ENCODE data around the gene EMILIN3.
A peak's percentile ranks its signal among the peaks of the same experiment; 100 is the strongest.
"Not testable (repeated sequence)": the region's sequence is repeated elsewhere in the genome, so short reads cannot be mapped to it uniquely, and the experiment has no call there.

EMILIN3 gene

DNA sequence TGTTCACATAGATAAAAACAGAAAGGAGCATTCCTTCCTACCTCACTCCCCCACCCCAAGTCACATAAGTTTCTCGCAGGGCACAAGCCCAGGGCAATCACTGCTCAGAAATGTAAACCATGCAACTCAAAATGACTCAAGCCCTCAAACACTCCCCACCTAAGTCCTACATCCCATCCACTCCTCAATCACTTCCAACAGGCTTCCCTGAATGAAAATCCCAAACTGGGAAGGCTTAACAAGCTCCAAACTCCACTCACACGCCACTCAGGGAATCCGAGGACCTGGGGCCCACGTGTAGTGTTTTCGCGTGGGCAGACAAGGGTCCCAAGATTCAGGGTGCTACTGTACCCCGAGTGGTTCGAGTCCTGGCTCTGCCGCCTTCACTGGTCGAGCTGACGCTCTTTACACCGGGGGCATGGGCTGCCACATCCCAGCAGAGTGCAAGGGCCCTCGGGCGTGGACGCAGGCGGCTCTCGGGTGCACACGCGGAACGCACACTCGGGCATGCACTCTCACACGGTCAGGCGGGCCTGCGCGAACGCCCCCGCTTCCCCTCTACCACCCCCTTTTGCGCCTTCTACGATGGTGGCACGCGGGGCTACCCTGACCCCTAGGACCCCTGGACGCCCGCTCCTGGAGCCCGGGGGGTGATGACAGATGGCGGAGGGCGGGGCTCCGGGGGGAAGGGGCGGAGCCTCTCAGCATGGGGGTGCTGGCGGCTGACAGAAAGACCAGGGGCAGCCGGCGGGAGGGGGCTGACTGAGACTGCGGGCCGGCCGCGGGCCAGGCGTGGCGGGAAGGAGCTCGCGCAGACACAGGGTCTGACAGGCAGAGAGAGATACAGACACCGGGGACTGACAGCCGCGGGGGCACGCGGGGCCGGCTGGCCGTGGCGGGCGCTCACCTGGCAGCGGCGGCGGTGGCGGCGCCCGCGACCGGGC, 49.7 kb downstream of the EMILIN3 start:
- H3K27me3 ChIP-seq (ENCODE audit: low read length), result no peaks in the 10 kb centered on the region
- peak overlapping the region; percentile 66 for H3K9ac ChIP-seq (ENCODE audit: low read length)
- no peak for TF ChIP-seq EZH2phosphoT487 (conservative IDR thresholded peaks at IDR 0.05; ENCODE audit: low read length)
- TF ChIP-seq, protein P1, sequence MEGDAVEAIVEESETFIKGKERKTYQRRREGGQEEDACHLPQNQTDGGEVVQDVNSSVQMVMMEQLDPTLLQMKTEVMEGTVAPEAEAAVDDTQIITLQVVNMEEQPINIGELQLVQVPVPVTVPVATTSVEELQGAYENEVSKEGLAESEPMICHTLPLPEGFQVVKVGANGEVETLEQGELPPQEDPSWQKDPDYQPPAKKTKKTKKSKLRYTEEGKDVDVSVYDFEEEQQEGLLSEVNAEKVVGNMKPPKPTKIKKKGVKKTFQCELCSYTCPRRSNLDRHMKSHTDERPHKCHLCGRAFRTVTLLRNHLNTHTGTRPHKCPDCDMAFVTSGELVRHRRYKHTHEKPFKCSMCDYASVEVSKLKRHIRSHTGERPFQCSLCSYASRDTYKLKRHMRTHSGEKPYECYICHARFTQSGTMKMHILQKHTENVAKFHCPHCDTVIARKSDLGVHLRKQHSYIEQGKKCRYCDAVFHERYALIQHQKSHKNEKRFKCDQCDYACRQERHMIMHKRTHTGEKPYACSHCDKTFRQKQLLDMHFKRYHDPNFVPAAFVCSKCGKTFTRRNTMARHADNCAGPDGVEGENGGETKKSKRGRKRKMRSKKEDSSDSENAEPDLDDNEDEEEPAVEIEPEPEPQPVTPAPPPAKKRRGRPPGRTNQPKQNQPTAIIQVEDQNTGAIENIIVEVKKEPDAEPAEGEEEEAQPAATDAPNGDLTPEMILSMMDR (IDR thresholded peaks at IDR 0.05; ENCODE audit: insufficient read depth, low read length, poor library complexity, severe bottlenecking), result no peak
- peaks cover 11% of the 10 kb centered on the region; the same call in 1 of the 2 replicates for H3F3A ChIP-seq (ENCODE audit: insufficient read depth)
- H3K79me2 ChIP-seq (ENCODE audit: insufficient read depth, low read length), result no peaks in the 10 kb centered on the region
- H3K9me3 ChIP-seq (ENCODE audit: insufficient read depth, low read length), result no peaks in the 10 kb centered on the region
- H3K36me3 ChIP-seq (ENCODE audit: low read length), result no peaks in the 10 kb centered on the region
- no peaks in the 10 kb centered on the region for H4K20me1 ChIP-seq (ENCODE audit: low read depth, low read length)
- H3K4me3 ChIP-seq (ENCODE audit: insufficient read depth, low read length, poor library complexity, severe bottlenecking), result peak overlapping the region; percentile 82
- peak overlapping the region; percentile 64 for H2AFZ ChIP-seq (ENCODE audit: low read depth, low read length, severe bottlenecking)
- no peaks in the 10 kb centered on the region for H3K9me2 ChIP-seq (replicated peaks; ENCODE audit: insufficient read depth, low read length)
- H3K4me2 ChIP-seq (ENCODE audit: low read depth, low read length, poor library complexity, severe bottlenecking), result peak overlapping the region; percentile 72
- H3K27ac ChIP-seq (ENCODE audit: low read depth, low read length), result peak overlapping the region; percentile 52; the same call in 1 of the 2 replicates

- no peak overlapping the region for H3K27ac ChIP-seq (ENCODE audit: low read depth, low read length)
- H3K4me2 ChIP-seq (ENCODE audit: low read depth, low read length, poor library complexity, severe bottlenecking), result peak overlapping the region; percentile 72
- H3K9ac ChIP-seq (ENCODE audit: low read length), result peak overlapping the region; percentile 66
- no peak overlapping the region for H2AFZ ChIP-seq (ENCODE audit: low read depth, low read length, severe bottlenecking)
- no peaks in the 10 kb centered on the region for H3K36me3 ChIP-seq (ENCODE audit: low read length)
- H3K79me2 ChIP-seq (ENCODE audit: insufficient read depth, low read length), result no peaks in the 10 kb centered on the region
- H4K20me1 ChIP-seq (ENCODE audit: low read depth, low read length), result no peaks in the 10 kb centered on the region
- TF ChIP-seq, protein P1 (IDR thresholded peaks at IDR 0.05; ENCODE audit: insufficient read depth, low read length, poor library complexity, severe bottlenecking), result no peak
- TF ChIP-seq EZH2phosphoT487 (conservative IDR thresholded peaks at IDR 0.05; ENCODE audit: low read length), result no peak
- no peaks in the 10 kb centered on the region for H3K9me3 ChIP-seq (ENCODE audit: insufficient read depth, low read length)
- no peaks in the 10 kb centered on the region for H3K9me2 ChIP-seq (replicated peaks; ENCODE audit: insufficient read depth, low read length)
- no peak overlapping the region for H3K4me3 ChIP-seq (ENCODE audit: insufficient read depth, low read length, poor library complexity, severe bottlenecking)
- no peaks in the 10 kb centered on the region for H3K27me3 ChIP-seq (ENCODE audit: low read length)
- H3F3A ChIP-seq (ENCODE audit: insufficient read depth), result peaks cover 11% of the 10 kb centered on the region; the same call in 1 of the 2 replicates
These were observed 50.6 kb downstream of the EMILIN3 start for GRCh38 chr20:41316051-41316450.

DNA sequence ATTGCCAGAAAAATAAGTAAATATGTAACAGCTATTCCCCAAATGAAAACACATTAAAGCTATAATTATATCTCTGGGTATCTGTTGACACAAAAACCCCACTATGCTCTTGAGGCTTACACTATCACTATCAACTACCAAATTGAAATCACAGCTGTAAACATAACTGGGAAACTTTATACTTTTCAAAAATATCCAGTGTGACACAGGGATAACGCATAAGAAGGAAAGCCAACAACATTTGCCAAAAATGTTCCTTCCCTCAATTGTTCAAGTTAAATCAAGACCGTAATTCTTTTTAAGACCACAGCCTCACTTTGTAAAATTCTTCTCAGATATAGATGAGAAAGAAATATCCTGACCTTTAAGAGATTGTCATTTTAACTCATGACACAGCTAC, 52.2 kb downstream of the EMILIN3 start:
- Histone ChIP-seq H2AFZ (ENCODE audit: low read depth, low read length, severe bottlenecking) (no peak overlapping the region), H3K36me3 (ENCODE audit: low read length) (no peaks in the 10 kb centered on the region), H3K4me3 (ENCODE audit: insufficient read depth, low read length, poor library complexity, severe bottlenecking) (no peak overlapping the region), H3K79me2 (ENCODE audit: insufficient read depth, low read length) (no peaks in the 10 kb centered on the region), H3K9me3 (ENCODE audit: insufficient read depth, low read length) (no peaks in the 10 kb centered on the region), H3K4me2 (ENCODE audit: low read depth, low read length, poor library complexity, severe bottlenecking) (no peak overlapping the region), H3K27ac (ENCODE audit: low read depth, low read length) (no peak overlapping the region), H3K9ac (ENCODE audit: low read length) (no peak overlapping the region), H3K9me2 (replicated peaks; ENCODE audit: insufficient read depth, low read length) (no peaks in the 10 kb centered on the region), H3K27me3 (ENCODE audit: low read length) (no peaks in the 10 kb centered on the region), H3F3A (ENCODE audit: insufficient read depth) (peaks cover 11% of the 10 kb centered on the region; the same call in 1 of the 2 replicates), H4K20me1 (ENCODE audit: low read depth, low read length) (no peaks in the 10 kb centered on the region)
- TF ChIP-seq EZH2phosphoT487 (conservative IDR thresholded peaks at IDR 0.05; ENCODE audit: low read length), result no peak
- TF ChIP-seq, protein P1 (IDR thresholded peaks at IDR 0.05; ENCODE audit: insufficient read depth, low read length, poor library complexity, severe bottlenecking), result no peak

DNA sequence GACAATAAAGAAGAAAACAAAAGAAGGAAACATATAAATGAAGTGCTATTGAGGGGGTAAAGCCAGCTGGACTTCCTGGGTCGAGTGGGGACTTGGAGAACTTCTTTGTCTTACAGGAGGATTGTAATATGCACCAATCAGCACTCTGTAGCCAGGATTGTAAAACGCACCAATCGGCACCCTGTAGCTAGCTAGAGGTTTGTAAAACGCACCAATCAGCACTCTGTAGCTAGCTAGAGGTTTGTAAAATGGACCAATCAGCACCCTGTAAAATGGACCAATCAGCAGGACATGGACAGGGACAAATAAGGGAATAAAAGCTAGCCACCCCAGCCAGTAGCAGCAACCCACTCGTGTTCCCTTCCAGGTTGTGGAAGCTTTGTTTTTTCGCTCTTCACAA, 54.6 kb downstream of the EMILIN3 start:
- not testable (repeated sequence) for H3K36me3 ChIP-seq (ENCODE audit: low read length); H3K4me2 ChIP-seq (ENCODE audit: low read depth, low read length, poor library complexity, severe bottlenecking); H3K9me3 ChIP-seq (ENCODE audit: insufficient read depth, low read length); H3K9me2 ChIP-seq (replicated peaks; ENCODE audit: insufficient read depth, low read length); H3K9ac ChIP-seq (ENCODE audit: low read length); H3K79me2 ChIP-seq (ENCODE audit: insufficient read depth, low read length); H3K27me3 ChIP-seq (ENCODE audit: low read length); H3K4me3 ChIP-seq (ENCODE audit: insufficient read depth, low read length, poor library complexity, severe bottlenecking); H3K27ac ChIP-seq (ENCODE audit: low read depth, low read length); H4K20me1 ChIP-seq (ENCODE audit: low read depth, low read length); H2AFZ ChIP-seq (ENCODE audit: low read depth, low read length, severe bottlenecking)
- H3F3A ChIP-seq (ENCODE audit: insufficient read depth), result peaks cover 11% of the 10 kb centered on the region; the same call in 1 of the 2 replicates

Measured in SU-DHL-6 (cell line).